HG03066 (cell line): ENCODE measurements around the gene LLGL2.
"Not testable (repeated sequence)": the region's sequence is repeated elsewhere in the genome, so short reads cannot be mapped to it uniquely, and the experiment has no call there.

ENCODE experiments used
- ATAC-seq: cut with Tn5 transposase; IDR thresholded peaks from one replicate; pipeline ENCODE4 v1.9.1; 2021; ENCODE audit warnings: low read depth; ENCODE audit not compliant: unreplicated experiment

The LLGL2 gene

GRCh38 chr17:75565618-75566017 lies 40.1 kb downstream of the LLGL2 start:
- no peak for ATAC-seq

GRCh38 chr17:75566416-75566815 lies 40.9 kb downstream of the LLGL2 start:
- ATAC-seq, result no peak

GRCh38 chr17:75566834-75567233 lies 41.3 kb downstream of the LLGL2 start:
- no peak for ATAC-seq

- ATAC-seq, result no peak
Measured at GRCh38 chr17:75568412-75569255, 43.1 kb downstream of the LLGL2 start.

- ATAC-seq, result no peak
Measured at GRCh38 chr17:75570034-75570676, 44.7 kb downstream of the LLGL2 start.

GRCh38 chr17:75570772-75571171 lies 45.3 kb downstream of the LLGL2 start:
- no peak for ATAC-seq

- ATAC-seq, result no peak
Measured at GRCh38 chr17:75571197-75571884, 45.8 kb downstream of the LLGL2 start.

- ATAC-seq, result no peak
Measured at GRCh38 chr17:75571885-75572215, 46.4 kb downstream of the LLGL2 start.

GRCh38 chr17:75572713-75573539 lies 47.4 kb downstream of the LLGL2 start:
- ATAC-seq, result no peak

- no peak for ATAC-seq
Measured at GRCh38 chr17:75573540-75573957, 48.1 kb downstream of the LLGL2 start.

GRCh38 chr17:75573994-75574393 lies 48.5 kb downstream of the LLGL2 start:
- no peak for ATAC-seq

GRCh38 chr17:75574404-75575036 lies 49.0 kb downstream of the LLGL2 start:
- no peak for ATAC-seq

- ATAC-seq, result no peak
Measured at GRCh38 chr17:75575197-75575596, 49.7 kb downstream of the LLGL2 start.

- ATAC-seq, result no peak
Measured at GRCh38 chr17:75575728-75576127, 50.2 kb downstream of the LLGL2 start.

- no peak for ATAC-seq
Measured at GRCh38 chr17:75576661-75577060, 51.2 kb downstream of the LLGL2 start.

- not testable (repeated sequence) for ATAC-seq
Measured at GRCh38 chr17:75581121-75581725, 55.7 kb downstream of the LLGL2 start.

GRCh38 chr17:75583197-75583596 lies 57.7 kb downstream of the LLGL2 start:
- not testable (repeated sequence) for ATAC-seq

- ATAC-seq, result no peak
Measured at GRCh38 chr17:75584849-75585175, 59.3 kb downstream of the LLGL2 start.

- no peak for ATAC-seq
Measured at GRCh38 chr17:75587675-75588595, 62.4 kb downstream of the LLGL2 start, which contains the start of gene MYO15B. TSS of gene MYO15B (plus strand) at chr17:75587800. CDS start at chr17:75588058, 258 bp downstream.
